GM12874 (cell line): ENCODE results near the gene ATP8B3.

ENCODE experiments used
- TF ChIP-seq, protein P1 (sequence below): IDR thresholded peaks from 2 replicates; pipeline ENCODE4 v1.5.1; 2011; ENCODE audit warnings: low read depth, mild to moderate bottlenecking, control low read depth, low read length, moderate library complexity; ENCODE audit not compliant: insufficient read depth

ATP8B3 gene

DNA sequence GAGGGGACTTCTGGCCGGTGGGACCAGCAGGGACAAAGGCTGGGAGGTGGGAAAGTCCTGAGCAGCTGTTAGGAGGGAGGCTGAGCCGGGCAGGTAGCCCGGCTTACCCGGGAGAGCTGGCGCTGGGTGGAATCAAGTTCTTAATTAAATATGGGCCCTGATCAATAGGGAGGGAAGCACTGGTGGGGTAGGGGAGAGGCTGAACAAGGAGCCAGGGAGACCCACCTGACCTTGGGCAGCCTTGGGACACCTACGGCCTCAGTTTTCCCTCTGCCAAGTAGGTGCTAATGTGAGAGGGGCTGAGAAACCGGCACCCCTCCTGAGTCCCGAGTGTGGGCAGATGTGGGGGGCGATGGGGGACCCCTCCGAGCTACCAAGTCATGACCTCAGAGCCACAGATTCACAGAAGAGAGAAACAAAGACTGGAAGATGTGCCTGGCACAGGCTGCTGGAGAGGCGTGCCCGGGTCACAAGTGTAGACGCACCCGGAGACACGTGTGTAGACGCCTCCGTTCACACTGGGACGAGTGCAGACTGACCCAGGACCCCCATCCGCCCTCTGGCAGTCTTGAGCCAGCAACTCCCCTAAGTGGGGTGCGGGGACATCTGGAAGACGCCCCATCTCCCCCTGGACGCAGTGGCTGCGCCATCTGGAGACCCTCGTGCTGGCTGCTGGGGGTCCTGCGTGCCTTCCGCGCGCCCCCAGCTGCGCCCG, 50.4 kb downstream of the ATP8B3 start:
- TF ChIP-seq, protein P1, sequence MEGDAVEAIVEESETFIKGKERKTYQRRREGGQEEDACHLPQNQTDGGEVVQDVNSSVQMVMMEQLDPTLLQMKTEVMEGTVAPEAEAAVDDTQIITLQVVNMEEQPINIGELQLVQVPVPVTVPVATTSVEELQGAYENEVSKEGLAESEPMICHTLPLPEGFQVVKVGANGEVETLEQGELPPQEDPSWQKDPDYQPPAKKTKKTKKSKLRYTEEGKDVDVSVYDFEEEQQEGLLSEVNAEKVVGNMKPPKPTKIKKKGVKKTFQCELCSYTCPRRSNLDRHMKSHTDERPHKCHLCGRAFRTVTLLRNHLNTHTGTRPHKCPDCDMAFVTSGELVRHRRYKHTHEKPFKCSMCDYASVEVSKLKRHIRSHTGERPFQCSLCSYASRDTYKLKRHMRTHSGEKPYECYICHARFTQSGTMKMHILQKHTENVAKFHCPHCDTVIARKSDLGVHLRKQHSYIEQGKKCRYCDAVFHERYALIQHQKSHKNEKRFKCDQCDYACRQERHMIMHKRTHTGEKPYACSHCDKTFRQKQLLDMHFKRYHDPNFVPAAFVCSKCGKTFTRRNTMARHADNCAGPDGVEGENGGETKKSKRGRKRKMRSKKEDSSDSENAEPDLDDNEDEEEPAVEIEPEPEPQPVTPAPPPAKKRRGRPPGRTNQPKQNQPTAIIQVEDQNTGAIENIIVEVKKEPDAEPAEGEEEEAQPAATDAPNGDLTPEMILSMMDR, result no peak

DNA sequence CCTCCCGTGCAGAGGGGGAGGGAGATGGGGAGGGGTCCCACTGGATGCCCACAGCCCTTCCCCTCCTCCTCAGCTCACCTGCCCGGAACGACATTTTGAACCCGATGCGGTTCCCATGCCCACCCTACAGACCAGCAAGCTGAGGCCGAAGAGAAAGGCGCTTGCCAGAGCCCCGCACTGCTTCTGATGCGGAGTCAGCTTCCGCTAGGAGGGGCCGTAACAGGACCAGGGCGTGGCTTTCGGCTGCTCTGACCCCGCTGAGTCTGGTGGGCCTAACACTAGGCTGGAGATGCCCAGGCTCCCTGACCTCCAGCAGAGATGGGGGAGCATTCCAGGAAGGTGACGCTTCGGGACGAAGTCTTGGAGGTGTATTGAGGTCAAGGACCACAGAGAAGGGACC, 52.1 kb downstream of the ATP8B3 start:
- TF ChIP-seq, protein P1, result no peak

DNA sequence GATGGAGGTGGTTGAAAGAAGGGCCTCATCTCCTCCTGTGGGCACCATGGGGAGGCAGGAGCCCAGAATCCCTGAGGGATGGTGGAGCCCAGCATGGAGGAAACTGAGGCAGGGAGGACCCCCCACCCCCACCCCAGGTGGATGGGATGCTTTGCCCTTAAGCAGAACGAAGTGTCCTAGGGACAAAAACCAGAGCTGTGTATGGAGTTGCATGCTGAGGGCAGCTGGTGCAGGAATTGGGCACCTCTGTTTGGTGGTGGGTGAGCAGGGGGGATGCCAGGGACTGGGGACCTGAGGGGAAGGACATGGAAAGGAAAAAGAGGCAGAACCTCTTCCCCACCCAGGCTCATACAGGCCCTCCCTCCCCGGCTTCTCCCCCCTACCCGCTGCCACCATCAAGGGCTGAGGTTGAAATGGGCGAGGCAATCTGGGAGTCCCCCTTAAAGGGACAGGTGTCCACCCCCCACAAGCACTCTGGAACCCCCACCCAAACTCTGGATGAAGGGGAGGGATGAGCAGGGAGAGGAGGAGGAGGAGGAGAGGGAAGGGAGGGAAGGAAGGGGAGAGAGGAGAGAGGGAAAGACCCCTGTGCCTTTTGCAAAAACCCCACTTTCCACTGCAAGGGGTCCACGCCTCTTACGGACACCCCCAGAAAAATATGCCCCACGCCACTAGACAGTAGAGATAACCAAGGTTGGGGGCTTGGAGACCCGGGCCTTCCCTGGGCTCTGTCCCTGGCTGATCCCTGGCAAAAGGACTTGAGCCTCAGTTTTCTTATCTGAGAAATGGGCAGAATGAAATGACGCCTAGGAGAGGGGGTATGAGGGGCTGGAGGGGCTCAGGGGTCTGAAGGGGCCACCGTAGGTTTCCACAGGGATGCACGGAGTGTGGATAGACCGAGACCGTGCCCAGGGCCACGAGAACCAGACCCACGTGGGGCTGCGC, 52.8 kb downstream of the ATP8B3 start:
- TF ChIP-seq, protein P1, result no peak

DNA sequence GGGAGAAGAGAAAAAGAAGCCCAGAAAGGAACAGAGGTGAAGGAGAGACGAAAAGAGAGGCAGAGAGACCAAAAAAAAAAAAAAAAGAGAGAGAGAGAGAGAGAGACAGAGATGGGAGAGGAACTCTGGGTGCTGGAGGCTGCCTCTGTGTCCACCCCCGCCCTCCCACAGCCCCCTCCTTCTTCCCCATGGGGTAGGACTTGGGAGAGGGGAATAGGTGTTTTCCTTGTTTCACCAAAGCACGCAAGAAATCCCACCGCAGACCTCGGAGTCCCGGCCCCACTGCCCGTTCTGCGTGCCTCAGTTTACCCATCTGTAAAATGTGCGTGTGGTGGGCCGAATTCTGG, 53.9 kb downstream of the ATP8B3 start:
- TF ChIP-seq, protein P1, result no peak

DNA sequence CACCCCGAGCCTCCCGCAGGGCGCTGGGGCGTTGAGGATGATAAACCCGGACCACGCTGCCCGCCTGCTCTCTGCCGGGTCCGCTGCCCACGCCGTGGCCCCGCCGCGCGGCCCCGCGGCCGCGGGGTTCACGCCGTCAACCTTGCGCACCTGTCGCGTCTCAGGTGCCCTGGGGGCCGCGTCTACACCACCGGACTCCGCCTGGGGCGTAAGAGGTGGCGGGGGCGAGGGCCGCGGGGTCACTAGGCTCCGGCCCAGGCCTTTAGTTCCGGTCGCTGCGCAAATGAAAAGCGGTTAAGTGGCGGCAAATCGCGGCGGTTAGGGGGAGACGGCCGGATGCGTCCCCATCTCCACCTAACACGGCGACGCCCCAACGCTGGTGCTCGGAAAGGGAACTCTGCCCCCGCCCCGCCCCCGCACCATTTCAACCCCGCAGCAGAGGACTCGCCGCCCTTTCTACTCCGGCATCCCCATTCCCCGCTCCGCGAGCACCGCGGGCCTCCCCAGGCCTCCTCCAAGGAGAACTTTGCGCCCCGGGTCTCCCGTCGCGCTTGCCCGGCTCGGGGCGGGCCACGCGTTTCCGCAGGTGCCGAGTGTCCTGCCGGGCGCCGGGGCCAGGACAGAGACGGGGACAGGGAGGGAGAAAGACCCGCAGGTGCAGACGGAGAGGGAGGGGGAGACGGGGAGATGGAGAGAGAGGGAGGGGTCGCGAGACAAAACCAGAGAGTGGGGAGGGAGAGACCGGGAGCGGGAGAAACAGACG, 54.4 kb downstream of the ATP8B3 start:
- TF ChIP-seq, protein P1, result no peak

DNA sequence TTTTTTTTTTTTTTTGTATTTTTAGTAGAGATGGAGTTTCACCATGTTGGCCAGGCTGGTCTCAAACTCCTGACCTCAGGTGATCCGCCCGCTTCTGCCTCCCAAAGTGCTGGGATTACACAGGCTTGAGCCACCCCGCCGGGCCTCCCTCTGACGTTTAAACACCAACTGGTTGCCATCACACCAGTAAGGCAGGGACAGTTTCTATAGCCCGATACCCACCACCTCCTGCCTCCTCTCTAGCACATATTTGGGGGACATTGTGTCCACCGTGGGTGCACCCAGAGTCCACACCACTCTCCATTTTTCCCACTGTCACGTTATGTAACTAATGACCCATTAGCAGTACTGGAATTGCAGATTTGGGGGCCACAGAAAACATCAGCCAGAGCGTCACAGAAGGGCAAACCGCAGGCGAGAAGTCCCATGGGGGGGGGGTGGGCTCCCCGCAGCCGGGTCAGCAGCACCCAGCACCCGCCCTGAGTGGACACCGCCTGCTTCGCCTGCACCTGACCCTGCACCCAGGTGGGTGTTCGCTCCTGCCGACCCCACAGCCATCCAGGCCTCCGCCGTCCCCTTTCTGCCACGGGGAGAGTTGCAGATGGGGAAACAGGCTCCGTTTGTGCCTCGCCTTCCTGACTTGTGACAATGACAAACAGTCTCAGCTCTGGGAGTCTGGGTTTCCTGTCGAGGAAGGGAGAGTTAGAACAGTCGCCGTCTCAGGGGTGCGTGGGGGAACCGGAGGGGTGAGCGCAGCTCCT, 55.2 kb downstream of the ATP8B3 start:
- TF ChIP-seq, protein P1, result no peak

DNA sequence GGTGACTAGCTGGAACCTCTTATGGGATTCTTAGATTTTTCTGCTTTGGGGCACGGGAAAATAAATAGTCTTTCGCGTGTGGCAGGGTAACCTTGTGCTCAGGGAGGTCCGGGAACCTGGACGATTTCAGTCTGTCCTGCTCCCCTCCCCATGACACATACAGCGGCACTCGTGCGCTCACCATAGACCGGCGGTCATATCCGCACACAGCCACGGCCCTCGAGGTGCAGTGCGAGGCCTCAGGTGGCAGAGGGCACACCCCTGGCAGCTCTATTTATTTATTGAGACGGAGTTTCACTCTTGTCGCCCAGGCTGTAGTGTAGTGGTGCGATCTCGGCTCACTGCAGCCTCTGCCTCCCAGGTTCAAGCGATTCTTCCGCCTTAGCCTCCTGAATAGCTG, 55.8 kb downstream of the ATP8B3 start:
- TF ChIP-seq, protein P1, result no peak
